ENCODE measurements around the gene ZNF407.

The ZNF407 gene

DNA sequence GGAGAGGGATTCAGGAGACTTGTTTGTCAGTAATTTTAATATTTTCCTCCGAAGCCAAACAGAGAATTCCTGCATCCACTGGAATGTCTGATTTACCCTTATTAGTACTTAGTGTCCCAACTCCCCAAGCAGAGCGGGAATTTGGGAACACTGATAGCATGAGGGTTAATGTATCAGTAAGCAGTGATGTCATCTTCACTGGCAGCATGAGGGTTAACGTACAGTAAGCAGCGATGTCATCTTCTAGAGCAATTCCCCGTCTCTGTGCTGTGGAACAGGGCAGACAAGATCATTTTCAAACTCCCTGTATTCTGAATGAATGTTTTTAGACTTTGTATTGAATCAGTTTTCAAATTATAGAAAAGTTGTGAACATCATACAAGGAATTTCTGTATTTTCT is 228.9 kb downstream of the ZNF407 start:
- DNase-seq (ENCODE audit: low read depth), result no peak

DNA sequence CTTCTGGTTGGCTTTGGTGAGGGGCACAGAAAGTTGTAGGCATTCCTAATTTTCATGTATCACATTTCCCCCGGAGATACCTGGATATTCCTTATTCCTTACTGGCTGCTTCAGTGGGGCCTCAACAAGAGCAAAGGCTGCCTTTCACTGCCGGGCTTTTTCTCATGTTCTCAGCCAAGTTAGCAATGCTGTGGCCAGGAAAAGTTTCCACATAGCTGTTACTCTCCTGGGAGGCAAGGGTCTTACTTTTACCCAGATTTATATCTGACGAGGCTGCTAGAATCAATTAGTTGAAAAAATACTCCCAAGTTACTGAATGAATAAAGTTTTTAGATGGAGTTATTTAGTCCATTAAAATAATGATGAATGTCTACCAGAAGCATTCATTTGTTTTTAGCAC is 230.5 kb downstream of the ZNF407 start:
- DNase-seq (ENCODE audit: low read depth), result no peak

DNA sequence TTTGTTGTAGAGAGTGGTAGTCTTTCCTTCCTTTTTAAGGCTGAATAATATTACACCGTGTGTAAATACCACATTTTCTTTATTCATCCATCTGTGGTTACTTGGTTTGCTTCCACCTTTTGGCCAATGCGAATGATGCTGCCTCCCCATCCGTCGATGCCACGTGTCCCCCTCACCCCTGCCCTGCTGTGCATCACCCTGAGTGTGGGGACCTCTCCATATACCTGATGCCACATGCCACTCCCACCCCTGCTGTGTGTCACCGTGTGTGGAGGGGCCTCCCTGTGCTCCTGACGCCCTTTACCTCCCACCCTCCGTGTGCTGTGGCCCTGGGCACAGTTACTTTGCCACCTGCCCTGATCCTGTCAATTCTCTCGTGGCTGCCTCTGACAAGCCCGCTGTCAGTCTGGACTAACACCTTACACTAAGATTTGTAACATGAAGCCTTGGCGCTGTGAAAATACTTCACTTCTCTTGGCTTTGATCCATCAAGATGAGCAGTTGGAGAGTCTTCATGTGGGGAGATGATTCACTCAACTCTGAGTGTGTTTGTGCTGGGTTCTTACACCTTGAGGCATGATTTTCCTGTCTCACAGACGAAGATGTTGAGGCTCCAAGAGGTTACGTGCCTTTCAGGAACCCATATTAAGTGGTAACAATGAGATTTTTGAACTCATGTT is 234.0 kb downstream of the ZNF407 start:
- DNase-seq (ENCODE audit: low read depth), result no peak

DNA sequence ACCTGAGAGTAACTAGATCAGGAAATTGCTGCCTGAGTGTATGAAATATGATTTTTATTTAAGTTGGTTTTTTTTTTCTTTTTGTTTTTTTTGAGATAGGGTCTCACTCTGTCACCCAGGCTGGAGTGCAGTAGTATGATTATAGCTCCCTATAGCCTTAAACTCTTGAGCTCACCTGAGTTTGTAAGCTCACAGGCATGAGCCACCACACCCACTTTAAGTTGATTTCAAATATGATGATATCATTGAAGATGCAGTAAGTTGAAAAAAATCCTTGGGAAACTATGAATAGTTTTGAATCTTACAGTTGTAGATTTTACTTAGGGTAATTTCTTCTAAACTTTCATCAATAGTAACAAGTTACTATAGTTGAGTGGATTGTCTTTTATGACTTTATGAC is 234.7 kb downstream of the ZNF407 start:
- no peak for DNase-seq (ENCODE audit: low read depth)

DNA sequence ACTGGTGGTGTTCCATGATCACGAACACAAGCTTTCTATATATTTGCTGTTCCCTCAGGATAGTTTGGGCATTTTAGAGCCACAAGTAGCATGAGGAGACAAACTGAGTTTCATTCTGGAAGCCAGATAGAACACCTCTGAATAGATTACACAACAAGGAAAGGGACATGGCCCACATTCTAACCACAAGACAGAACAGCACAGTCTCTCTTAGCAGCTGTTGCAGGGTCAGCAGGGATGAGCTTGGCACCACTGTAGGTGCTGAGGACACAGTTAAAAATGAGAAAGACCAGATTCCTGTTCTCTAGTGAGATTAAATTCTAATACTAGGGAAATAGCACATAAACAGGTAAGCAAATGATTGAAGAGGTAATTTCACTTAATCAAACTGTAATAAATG is 235.3 kb downstream of the ZNF407 start:
- DNase-seq (ENCODE audit: low read depth), result no peak

DNA sequence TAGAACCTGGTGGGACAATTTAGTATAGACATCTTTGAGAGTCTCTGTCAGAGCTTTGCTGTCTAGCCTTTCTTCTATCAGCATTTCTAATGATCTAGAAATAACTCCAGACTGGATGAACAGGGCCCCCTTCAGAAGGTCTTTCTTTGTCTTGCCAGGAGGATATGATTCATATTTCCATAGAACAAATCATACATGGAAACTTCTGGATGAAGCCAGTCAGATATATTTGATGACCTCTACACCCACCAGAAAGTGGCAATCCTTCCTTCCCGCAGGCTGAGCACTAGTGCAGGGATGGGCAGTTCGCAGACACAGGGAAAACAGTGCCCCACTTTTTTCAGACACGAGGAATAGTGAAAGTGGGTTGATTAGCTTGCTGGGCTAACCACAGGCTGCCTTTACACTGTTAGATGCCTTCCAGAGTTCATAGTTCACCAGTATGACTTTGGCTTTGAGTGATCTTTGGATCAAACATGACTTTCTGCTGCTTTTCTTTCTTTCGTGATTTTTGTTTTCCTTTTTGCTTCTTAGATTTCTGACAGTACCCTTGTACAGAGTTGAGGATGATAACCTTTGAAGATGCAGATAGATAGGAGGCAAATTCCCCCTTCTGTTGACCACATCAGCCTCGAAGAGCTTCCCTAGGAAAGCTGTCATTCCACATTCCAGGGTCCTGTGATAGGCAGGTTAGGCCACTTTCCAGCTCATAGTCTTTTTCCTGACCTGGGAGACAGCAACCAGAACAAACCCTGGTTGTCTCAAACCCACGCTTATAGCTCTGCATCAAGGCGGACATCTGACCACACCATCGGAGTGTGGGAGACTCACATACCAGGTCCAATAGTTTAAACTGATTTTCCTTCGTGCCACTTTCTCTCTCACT is 237.0 kb downstream of the ZNF407 start:
- no peak for DNase-seq (ENCODE audit: low read depth)

DNA sequence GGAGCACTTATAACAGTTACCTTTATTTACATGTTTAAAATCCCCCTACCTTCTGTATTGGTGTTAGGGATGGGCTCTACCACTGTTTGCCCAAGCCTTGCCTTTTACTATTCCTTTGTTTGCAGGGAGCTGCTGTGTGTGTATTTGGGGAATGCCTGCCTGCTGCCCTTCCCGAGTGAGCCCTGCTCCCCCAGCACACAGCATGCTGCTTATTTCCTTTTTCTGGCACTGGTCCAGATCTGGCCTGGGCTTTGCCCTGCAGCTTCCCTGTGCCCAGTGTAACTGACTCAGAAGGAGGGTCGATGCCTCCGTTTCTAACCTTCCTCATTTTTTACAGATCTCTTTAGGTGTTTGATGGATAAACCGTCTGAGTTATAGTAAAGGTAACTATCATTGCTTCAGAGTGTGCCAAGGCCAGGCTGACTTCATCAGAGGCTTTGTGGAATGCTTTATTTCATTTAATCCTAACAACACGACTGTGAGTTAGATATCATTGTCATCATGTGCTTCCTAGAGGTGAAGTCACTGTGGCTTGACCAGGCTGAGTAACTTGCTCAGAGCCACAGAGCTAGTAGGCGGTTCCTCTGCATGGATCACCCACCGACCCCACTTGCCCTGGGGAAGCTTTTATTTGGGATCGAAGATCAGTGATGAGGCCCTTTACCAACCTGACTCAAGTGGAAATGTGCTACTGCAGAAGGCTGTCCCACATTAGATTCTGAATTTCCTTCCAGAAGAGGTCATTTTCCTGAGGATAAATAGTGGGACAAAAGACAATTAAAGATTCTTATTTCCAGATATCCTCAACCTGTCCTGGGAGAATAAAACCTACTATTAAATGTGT is 238.8 kb downstream of the ZNF407 start:
- DNase-seq (ENCODE audit: low read depth), result no peak

DNA sequence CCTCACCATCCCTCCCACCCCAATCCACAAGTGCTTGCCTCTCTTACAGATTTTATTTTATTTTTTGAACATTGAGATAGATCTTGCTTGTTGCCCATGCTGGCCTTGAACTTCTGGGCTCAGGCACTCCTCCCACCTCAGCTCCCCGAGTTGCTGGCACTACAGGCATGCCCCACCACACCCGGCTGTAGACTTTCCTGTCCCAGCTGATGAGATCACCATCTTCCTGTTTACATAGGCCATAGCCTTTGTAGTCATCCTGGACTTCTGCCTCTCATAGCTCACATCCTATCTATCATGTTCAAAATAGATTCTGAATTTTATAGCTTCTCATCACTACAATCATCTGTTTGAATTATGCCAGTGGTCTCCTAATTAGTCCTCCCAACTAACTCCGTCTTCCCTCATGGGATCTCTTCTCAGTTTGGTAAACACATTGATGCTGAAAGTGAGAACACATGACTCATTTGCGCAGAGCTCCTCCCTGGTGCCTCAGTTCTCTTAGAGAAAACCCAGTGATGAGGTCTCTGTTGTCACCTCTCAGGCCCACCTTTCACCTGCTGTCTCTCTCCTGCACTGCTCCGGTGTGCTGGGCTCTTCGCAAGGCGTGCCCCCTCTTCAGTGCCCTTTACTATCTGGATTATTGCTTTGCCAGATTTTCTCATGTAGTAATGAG is 243.0 kb downstream of the ZNF407 start:
- DNase-seq (ENCODE audit: low read depth), result peak; percentile 31

DNA sequence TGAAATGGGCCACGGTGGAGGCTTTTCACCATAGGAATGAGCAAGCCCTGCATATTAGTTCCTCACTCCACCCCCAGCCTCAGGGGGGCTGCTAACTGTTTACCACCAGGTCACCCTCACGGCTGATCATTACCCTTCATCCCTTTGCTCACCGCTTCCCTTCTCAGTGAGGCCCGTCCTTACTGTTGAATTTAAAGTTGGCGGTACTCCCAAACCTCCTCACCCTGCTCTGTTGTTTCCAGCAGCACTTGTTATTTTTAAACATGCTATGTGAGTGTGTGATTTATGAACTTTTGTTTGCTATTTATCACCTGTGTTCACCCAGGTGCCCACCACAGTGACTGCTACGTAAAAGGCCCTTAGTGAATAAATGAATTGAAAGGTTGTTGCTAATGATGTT is 243.6 kb downstream of the ZNF407 start:
- DNase-seq (ENCODE audit: low read depth), result no peak

DNA sequence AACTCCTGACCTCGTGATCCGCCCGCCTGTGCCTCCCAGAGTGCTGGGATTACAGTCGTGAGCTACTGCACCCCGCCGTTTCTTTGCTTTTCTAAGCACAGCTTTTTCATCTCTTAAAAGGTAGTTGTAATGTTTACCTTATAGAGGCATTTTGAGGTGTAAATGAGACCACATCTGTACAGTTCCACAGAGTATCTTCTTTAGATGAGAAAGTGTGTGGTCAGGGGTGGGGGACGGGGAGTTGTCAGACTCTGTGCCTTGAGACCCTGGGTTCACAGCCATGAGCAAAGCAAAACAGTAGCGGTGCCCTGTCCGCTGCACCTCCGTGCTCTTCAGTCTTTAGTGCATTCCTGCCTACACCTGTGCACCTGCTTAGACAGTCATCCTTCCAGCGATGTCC is 251.6 kb downstream of the ZNF407 start:
- no peak for DNase-seq (ENCODE audit: low read depth)

DNA sequence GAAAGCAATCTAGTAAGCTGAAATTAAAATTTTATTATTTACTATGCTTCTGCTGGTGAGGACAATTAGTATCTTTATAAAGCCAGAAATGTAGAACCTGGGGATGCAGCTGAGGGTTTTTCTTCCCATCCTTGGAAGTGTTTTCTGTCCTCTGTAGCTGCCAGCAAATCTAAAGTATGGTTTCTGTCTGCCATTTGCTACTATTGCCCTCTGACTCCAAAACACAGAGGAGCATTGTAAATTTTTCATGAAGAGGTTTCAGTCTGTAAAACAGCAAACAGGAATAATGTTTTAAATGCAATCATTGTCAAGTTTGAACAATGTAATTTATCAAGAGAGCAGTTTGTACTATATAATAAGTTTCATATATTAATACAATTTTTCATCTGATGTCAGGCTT is 258.8 kb downstream of the ZNF407 start:
- DNase-seq (ENCODE audit: low read depth), result no peak

DNA sequence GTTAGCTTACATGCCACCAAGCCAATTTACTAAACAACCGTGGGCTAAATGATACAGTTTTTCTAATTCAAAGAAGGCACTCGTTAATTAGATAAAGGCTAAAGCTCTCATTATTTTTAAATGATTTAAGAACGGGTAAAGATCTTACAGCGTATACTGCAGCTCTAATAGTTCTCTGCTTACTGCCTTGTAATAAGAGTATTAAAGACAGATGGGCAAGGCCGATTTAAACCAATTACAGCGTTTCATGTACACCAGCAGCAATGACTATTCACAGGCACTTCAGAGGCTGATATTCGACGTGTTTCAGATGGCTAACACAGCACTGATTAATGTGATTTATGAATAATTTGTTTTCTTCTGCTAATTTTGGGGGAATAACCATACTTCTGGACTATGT is 259.3 kb downstream of the ZNF407 start:
- no peak for DNase-seq (ENCODE audit: low read depth)

DNA sequence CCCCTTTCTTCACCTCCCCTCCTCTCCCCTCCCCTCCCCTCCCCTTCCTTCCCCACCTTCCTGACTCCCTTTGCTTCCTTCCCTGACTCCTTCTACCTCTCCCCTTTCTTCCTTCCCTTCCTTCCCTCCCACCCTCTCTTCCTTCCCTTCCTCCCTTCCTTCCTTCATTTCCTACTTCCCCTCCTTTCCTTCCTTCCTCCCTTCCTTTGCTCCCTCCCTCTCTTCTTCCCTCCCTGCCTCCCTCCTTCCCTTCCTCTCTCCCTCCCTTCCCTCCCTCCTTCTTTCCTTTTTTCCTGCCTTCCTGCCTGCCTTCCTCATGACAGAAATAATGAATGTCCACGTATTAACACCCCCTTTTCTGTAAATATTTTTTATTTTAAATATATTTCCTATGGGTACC is 260.2 kb downstream of the ZNF407 start:
- no peak for DNase-seq (ENCODE audit: low read depth)

DNA sequence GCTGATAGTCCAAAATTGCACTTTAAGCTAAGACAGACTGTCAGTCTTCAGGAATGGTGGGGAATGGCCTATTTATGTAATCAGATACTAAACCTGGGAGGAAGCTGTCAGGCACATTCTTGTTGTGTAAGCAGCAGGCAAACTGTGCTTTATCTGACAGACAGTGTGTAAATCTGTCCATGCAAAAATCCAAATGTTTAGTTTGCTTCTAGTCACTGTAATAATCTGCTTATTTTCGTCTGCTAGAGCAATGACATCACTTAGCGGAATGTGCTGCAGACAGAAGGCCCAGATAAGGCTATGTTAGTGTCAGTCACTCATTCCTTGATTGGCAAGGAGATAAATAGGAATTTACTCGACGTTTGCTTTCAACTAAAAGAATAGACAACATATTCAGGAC is 263.5 kb downstream of the ZNF407 start:
- no peak for DNase-seq (ENCODE audit: low read depth)

DNA sequence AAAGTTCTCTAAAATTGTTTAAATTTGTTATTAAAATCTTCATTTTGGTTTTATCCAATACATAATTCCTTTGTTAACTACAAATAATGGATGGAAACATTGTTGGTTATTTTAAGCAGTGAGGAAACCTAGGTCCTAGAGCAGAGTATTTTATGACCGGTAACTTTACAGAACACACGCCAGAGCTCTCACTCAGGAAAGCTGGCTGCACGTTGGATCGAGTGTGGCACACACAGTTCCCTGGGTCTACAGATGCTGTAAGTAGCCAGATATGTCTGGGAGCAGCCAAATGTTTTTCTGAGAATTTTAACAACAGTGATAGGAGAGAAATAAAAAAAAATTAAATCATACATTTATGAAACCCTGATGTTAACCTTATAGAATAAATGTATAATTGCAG is 264.4 kb downstream of the ZNF407 start:
- no peak for DNase-seq (ENCODE audit: low read depth)

DNA sequence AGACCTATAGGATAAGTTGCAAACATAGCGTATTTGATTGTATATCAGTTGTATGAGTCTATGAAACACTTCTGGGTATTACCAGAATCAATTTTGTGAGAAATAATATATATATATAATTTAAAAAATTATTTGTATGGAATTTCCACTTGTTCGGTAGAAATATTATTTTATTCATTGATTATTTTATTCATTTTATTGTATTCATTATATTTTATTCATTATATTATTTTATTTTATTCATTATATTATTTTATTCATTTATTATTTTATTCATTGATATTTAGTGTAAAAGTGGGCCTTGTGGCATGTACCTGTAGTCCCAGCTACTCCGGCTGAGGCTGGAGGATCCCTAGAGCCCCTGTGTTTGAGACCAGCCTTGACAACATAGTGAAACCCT is 268.9 kb downstream of the ZNF407 start:
- no peak for DNase-seq (ENCODE audit: low read depth)

DNA sequence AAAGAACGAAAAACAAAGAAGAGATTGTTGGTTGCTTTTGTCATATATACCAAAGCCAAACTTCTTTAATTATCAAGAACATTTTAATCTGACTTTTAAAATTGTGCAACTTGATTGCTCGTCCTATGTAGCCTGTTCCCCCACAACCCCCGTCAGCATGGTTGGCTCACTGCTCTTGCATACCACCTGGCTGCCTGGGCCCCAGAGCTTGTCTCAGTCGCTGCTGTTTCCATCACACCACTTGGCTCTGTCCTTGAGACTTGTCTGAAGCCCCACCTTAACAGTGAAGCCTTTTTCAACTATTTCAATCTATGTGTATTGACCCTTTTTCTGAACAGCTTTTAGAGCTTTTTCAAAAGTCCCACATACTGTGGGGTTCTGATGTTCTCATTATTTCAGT is 270.8 kb downstream of the ZNF407 start:
- DNase-seq (ENCODE audit: low read depth), result no peak

DNA sequence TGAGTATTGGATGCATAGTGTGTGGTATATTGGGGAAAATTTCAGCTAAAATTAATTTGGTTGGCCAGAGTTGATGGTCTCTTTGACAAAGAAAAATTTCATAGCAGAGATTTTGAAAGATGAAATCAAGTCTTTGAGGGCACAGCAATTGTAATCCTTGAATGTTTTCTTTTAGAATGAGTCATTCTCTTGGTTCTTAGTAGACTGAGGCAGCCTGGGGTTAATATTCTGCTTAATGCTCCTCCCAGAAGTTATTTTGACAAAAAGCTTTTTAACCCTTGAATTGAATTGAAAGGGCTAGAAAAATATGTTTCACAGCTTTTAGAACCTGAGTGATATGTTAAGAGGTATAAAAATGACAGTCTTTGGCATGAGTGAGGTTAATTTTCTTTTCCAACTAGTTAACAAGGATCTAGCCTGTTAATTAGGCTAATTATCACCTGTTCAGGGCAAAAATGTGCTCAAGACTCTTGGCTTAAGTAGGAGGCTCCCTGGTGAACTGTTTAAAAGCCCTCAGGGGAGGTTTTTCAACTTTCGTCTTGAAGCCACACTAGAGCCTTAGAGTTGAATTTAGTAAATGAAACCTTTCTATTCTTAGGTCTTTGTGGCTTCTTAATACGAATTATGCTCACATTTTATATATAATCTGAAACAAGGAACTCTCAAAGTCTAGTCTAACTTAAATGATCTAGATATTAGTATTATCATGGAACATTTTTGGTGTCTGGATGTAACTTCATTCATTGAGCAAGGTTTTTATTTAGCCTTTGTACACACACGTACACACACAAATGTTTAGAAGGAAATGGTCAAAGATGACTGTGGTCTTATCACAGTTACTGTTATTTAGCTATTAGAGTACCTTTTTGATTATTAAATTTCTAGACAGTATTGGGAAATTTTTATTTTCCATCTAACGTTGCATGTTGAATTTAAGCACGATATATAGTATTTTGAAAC is 272.5 kb downstream of the ZNF407 start:
- DNase-seq (ENCODE audit: low read depth), result no peak

DNA sequence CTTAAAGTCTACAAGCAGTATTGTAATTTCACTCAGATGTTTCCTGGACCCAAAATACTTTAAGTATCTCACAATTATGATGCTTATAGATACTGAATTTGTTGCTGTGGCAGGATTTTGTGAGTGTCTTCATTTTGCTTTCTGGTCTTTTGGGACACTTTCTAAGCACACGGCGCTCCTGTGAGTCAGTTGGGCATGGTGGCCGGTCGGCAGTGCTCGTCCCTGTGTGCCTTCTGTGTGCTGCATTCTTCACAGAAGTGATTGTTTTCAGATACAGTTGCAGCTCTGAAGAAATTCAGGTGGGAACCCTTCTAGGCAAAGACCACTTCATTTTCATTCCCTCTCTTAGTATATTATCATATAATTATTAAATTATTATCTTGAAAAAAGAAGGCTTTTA is 273.3 kb downstream of the ZNF407 start:
- DNase-seq (ENCODE audit: low read depth), result no peak

DNA sequence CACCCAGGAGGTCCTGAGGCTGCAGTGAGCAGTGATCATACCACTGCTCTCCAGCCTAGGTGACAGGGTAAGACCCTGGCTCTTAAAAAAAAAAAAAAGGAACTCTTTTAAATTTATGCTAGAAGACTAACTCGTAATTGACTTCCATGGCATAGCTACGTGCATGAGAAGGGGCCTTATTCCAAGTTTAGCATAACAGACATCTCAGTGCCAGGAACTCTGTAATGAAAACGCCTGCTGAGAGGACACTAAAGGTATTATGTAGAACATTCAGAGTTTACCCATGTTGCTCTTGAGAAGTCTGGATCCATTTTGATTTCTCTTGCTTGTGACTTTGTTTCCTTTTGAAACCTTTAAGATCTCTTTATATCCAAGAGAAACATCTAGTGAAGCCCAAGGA is 276.0 kb downstream of the ZNF407 start:
- DNase-seq (ENCODE audit: low read depth), result no peak

DNA sequence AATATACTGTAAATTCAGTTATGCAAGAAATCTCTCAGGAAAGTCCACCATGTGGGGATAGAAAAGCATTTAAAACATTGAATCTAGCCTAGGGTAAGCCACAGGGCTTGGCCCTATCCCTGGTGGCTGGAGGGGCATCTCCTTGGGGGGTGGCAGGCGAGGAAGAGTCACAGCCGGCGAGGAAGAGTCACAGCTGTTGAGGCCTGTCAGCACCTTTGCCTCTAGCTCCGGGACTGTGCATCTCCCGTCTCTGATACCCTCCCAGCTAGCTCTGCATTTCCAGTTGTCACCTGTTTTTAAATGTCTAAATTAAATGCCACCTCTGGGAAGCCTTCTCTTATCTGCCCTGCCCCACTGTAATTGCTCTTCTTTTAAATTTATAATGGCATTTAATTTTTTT is 276.7 kb downstream of the ZNF407 start:
- DNase-seq (ENCODE audit: low read depth), result no peak

Measured in HS-5 (cell line).